GM18909 (cell line): Measurements from ENCODE around the gene TSPOAP1.

ENCODE experiments used
- ATAC-seq: cut with Tn5 transposase; IDR thresholded peaks from one replicate; pipeline ENCODE4 v1.9.1; 2021; ENCODE audit warnings: mild to moderate bottlenecking; ENCODE audit not compliant: unreplicated experiment, poor library complexity

TSPOAP1 gene

GRCh38 chr17:58267347-58268324 lies 61.0 kb downstream of the TSPOAP1 start:
- ATAC-seq = no peak

- ATAC-seq = no peak
Observed at GRCh38 chr17:58265902-58266875, 62.4 kb downstream of the TSPOAP1 start.

GRCh38 chr17:58265271-58265670 lies 63.3 kb downstream of the TSPOAP1 start:
- ATAC-seq = no peak

- no peak for ATAC-seq
Observed at GRCh38 chr17:58264407-58265103, 64.0 kb downstream of the TSPOAP1 start.

GRCh38 chr17:58263773-58264172 lies 64.8 kb downstream of the TSPOAP1 start:
- no peak for ATAC-seq

- no peak for ATAC-seq
Observed at GRCh38 chr17:58262149-58262548, 66.4 kb downstream of the TSPOAP1 start.

GRCh38 chr17:58254803-58255202 lies 73.8 kb downstream of the TSPOAP1 start:
- no peak for ATAC-seq

GRCh38 chr17:58253082-58253481 lies 75.5 kb downstream of the TSPOAP1 start:
- no peak for ATAC-seq

GRCh38 chr17:58252141-58252540 lies 76.5 kb downstream of the TSPOAP1 start:
- ATAC-seq = no peak
